DOHH2 (cell line): ENCODE data around the gene KCNA5.

ENCODE experiments used
- CTCF ChIP-seq: fragments of 200-600 bp; sonication (generic); IDR thresholded peaks from one replicate; pipeline ENCODE4 v1.5.1; 2014; ENCODE audit warnings: antibody characterized with exemption, mild to moderate bottlenecking, low read depth, low read length; ENCODE audit not compliant: poor library complexity, severe bottlenecking
- EZH2phosphoT487 ChIP-seq: fragments of 200-600 bp; sonication (generic); IDR thresholded peaks from 2 replicates; pipeline ENCODE4 v1.6.1; 2017; ENCODE audit warnings: borderline replicate concordance, mild to moderate bottlenecking, antibody characterized with exemption, low read length, moderate library complexity, mixed read lengths

DNA sequence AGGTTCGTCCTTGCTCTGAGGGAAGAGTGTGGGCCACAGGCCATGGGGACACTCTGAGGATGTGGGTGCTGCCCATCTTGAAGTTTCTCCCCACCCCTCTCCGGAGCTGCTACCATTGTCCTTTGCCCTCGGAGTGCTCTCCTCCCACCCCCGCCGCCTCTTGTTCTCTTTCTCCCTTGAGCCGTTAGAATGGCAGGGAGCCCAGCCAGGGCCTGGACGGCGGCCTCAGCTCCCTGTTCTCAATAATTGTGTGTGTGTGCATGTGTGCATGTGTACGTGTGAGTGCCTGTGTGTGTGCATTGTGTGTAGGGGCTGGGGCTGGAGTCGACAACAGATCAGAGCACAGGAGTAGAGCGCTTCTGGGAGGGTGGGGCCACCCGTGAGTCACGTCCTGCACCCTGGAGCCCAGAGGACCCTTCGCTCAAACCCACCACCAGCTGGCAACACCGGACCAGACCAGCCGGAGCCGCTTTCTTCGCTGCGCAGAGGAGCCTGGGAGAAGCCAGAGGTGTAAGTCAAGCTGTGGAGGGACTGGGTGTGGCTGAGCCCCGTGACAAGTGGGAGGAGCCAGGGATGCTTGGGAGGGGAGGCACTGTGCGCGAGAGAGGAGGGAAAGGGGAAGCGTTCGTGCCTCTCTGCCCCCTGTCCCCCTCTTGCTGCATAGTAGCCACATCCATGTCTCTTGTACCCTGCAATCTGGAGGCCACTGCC is 25.9 kb upstream of the KCNA5 start:
- TF ChIP-seq EZH2phosphoT487 (no peak), CTCF (no peak)
